Natural killer cell (primary cell): ENCODE measurements around the gene SLC35F1. TPM values are rescaled to one million over a fixed set of nuclear protein-coding genes. Genes with fewer than 3 reads are reported as not detected.

Experiments used
- ATAC-seq, 3 donors: fragments of 150-1000 bp in 2 of 3; fragments of 200-7000 bp in 1 of 3; cut with Tn5 transposase; 1 replicate in 1 of 3; 2 replicates in 2 of 3; pipeline ENCODE4 v1.10.0; 2021; ENCODE audit warnings: mild to moderate bottlenecking in 2 of 3, moderate library complexity in 2 of 3
- DNase-seq, 2 donors: peaks; one replicate each; pipeline versions ENCODE4 v3.0.0 to v3.0.0-alpha.2; 2013 to 2021; ENCODE audit warnings: mixed read lengths in 1 of 2
- H3K27ac ChIP-seq: one replicate; pipeline ENCODE4 v1.5.1; 2013; ENCODE audit warnings: mild to moderate bottlenecking, low read length
- H3K27me3 ChIP-seq: one replicate; pipeline ENCODE4 v1.6.1; 2013; ENCODE audit warnings: low read length; ENCODE audit not compliant: control insufficient read depth, insufficient read depth
- H3K36me3 ChIP-seq: one replicate; pipeline ENCODE4 v1.6.1; 2013; ENCODE audit warnings: low read length; ENCODE audit not compliant: control insufficient read depth, insufficient read depth
- H3K4me1 ChIP-seq: one replicate; pipeline ENCODE4 v1.6.1; 2013; ENCODE audit warnings: low read length; ENCODE audit not compliant: control insufficient read depth, insufficient read depth
- H3K4me3 ChIP-seq: one replicate; pipeline ENCODE4 v1.5.1; 2013; ENCODE audit warnings: low read length
- H3K9me3 ChIP-seq: one replicate; pipeline ENCODE4 v1.6.1; 2013; ENCODE audit warnings: low read length; ENCODE audit not compliant: control insufficient read depth, insufficient read depth
- H3K27ac Mint-ChIP-seq, 2 donors: one replicate each; pipeline ENCODE4 v1.8.0; 2022; ENCODE audit warnings: mild to moderate bottlenecking in 2 of 2, mixed read lengths in 2 of 2, moderate library complexity in 1 of 2
- H3K27me3 Mint-ChIP-seq, 2 donors: one replicate each; pipeline ENCODE4 v1.8.0; 2022; ENCODE audit warnings: low read depth in 2 of 2, mixed read lengths in 2 of 2
- H3K36me3 Mint-ChIP-seq: one replicate; pipeline ENCODE4 v1.8.0; 2022; ENCODE audit warnings: mixed read lengths
- H3K4me1 Mint-ChIP-seq, 2 donors: one replicate each; pipeline ENCODE4 v1.8.0; 2022; ENCODE audit warnings: mixed read lengths in 2 of 2
- H3K4me3 Mint-ChIP-seq: one replicate; pipeline ENCODE4 v1.8.0; 2022; ENCODE audit warnings: mild to moderate bottlenecking, moderate library complexity, mixed read lengths
- H3K9me3 Mint-ChIP-seq, 2 donors: one replicate each; pipeline ENCODE4 v1.8.0; 2022; ENCODE audit warnings: mixed read lengths in 2 of 2
- WGBS: methylation state at CpG from one replicate; pipeline ENCODE4 v1.1.7; 2013; ENCODE audit warnings: missing lambda C conversion rate; ENCODE audit not compliant: insufficient coverage; 5-methylcytosine and 5-hydroxymethylcytosine counted together
- intact Hi-C: fragments of 100-400 bp; cut with micrococcal nuclease; formaldehyde crosslinking; loops from one replicate; pipeline ENCODE4 v1.14.2; 2022
- total RNA-seq, 4 donors: library from RNA; stranded (reverse); fragments of 120-200 nt in 1 of 4; gene quantifications; one replicate each; pipeline versions ENCODE4 v1.2.3 to v1.2.4, GENCODE V29; 2013 to 2022
- TF ChIP-seq, protein P1 (sequence below): fragments of 200-600 bp; IDR thresholded peaks from one replicate; pipeline ENCODE4 v1.8.0; 2022; ENCODE audit warnings: antibody characterized with exemption

SLC35F1 gene
- total RNA-seq, 3 donors from 2014 or later (not counting 1 experiment from before 2014, with no cell fraction given), result not detected

DNA sequence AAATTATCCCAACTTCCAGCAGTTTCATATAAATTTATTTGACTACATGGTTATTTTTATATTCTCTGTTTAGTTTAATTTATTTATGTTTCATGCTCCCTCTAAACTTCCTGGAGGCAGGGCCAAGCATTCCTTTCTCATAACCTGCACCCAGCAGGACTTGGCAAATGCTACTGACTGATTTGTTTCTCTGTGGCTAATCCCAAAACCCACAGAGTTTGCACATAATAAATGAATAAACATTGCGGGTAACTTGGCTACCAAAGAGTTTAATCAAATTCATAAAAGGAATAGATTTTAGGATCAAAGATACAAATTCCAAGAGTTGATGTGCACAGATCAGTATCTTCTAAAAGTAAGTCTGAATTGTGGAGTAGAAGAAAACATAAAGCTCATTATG, 239.5 kb downstream of the SLC35F1 start:
- H3K27ac Mint-ChIP-seq, result no peak overlapping the region
- Histone ChIP-seq H3K9me3 (no peaks in the 10 kb centered on the region), H3K4me1 (no peaks in the 10 kb centered on the region), H3K27ac (no peak overlapping the region), H3K4me3 (no peak overlapping the region), H3K27me3 (no peaks in the 10 kb centered on the region), H3K36me3 (no peaks in the 10 kb centered on the region)
- TF ChIP-seq, protein P1, sequence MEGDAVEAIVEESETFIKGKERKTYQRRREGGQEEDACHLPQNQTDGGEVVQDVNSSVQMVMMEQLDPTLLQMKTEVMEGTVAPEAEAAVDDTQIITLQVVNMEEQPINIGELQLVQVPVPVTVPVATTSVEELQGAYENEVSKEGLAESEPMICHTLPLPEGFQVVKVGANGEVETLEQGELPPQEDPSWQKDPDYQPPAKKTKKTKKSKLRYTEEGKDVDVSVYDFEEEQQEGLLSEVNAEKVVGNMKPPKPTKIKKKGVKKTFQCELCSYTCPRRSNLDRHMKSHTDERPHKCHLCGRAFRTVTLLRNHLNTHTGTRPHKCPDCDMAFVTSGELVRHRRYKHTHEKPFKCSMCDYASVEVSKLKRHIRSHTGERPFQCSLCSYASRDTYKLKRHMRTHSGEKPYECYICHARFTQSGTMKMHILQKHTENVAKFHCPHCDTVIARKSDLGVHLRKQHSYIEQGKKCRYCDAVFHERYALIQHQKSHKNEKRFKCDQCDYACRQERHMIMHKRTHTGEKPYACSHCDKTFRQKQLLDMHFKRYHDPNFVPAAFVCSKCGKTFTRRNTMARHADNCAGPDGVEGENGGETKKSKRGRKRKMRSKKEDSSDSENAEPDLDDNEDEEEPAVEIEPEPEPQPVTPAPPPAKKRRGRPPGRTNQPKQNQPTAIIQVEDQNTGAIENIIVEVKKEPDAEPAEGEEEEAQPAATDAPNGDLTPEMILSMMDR, result no peak
- no peaks in the 10 kb centered on the region for H3K9me3 Mint-ChIP-seq
- H3K36me3 Mint-ChIP-seq, result no peaks in the 10 kb centered on the region
- H3K4me1 Mint-ChIP-seq, result no peaks in the 10 kb centered on the region
- DNase-seq (no peak), ATAC-seq (no peak)
- WGBS, result no CpG with 5 or more reads among the region's 1 CpG
- no peak overlapping the region for H3K4me3 Mint-ChIP-seq
- intact Hi-C loops, result no loop called here
- H3K27me3 Mint-ChIP-seq, result peaks cover 0 to 4% of the 10 kb centered on the region in 2 donors

DNA sequence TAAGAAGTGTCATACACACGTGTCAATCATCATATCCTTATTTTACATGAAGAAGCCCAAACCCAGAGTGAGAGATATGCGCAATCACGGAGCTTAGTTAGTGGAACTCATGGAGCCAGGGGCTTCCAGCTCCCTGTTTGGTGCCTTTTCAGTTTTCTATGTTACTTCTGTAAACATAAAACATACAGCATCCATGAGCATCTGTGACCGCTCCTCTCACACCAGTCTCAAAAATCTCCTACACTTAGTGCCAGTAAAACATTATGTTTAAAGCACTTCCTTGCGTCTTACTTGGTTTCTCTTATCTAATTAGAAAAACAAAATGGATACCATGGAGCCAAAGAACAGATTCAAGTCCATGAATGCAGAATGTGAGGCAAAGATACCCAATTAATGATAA, 240.4 kb downstream of the SLC35F1 start:
- no peaks in the 10 kb centered on the region for H3K4me1 Mint-ChIP-seq
- Histone ChIP-seq H3K27ac (no peak overlapping the region), H3K36me3 (no peaks in the 10 kb centered on the region), H3K9me3 (no peaks in the 10 kb centered on the region), H3K4me3 (no peak overlapping the region), H3K4me1 (no peaks in the 10 kb centered on the region), H3K27me3 (no peaks in the 10 kb centered on the region)
- no peak overlapping the region for H3K27ac Mint-ChIP-seq
- intact Hi-C loops, result no loop called here
- TF ChIP-seq, protein P1, result no peak
- H3K36me3 Mint-ChIP-seq, result no peaks in the 10 kb centered on the region
- no peaks in the 10 kb centered on the region for H3K9me3 Mint-ChIP-seq
- H3K4me3 Mint-ChIP-seq, result no peak overlapping the region
- no peak for ATAC-seq
- peaks cover 0 to 6% of the 10 kb centered on the region in 2 donors for H3K27me3 Mint-ChIP-seq
- WGBS, result 95% methylated on average over 4 of the region's 5 CpGs
- no peak for DNase-seq

DNA sequence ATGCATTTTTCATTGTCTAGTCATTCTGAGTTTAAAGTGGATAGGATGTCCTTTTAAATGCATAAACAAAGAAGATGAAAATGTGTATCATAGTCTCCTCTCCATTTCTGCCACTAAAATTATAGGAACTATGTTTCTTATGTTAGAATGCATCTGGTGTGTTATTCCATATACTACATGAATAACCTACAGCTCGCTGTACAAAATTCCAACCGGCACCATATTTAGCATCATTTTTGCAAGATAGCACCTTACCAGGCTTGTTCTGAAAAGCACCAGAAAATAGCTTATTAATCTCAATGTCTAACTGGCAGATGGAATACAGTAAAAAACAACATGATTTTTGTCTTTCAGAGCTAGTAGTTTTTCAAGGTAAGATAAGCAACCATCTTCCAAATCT, 241.5 kb downstream of the SLC35F1 start:
- DNase-seq, result no peak
- 94% methylated on average over 2 of the region's 2 CpGs for WGBS
- Histone ChIP-seq H3K27ac (no peak overlapping the region), H3K4me3 (no peak overlapping the region), H3K4me1 (no peaks in the 10 kb centered on the region), H3K9me3 (no peaks in the 10 kb centered on the region), H3K27me3 (no peaks in the 10 kb centered on the region), H3K36me3 (no peaks in the 10 kb centered on the region)
- TF ChIP-seq, protein P1, result no peak
- intact Hi-C loops, result no loop called here
- Mint-ChIP-seq H3K36me3 (no peaks in the 10 kb centered on the region), H3K27me3 (peaks cover 0 to 6% of the 10 kb centered on the region in 2 donors), H3K4me3 (no peak overlapping the region), H3K9me3 (no peaks in the 10 kb centered on the region), H3K4me1 (no peaks in the 10 kb centered on the region), H3K27ac (no peak overlapping the region)
- no peak for ATAC-seq

DNA sequence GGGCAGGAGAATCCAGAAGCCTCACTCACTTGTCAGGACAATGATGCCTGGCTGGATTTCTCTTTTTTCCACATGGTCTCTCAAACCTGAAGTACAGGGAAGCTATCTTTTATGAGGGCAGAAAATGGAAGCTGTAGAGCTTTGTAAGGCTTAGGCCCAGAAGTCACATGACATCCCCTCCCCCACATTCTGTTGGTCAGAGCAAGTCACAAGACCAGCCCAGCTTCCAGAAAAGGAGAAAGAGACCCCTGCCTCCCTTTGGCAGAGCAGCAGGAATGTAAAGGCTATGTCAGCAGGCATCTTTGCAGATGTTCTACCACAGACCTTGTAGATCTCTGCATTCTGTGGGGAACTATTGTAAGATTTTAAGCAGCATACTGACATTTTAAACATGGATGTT, 245.5 kb downstream of the SLC35F1 start:
- no peaks in the 10 kb centered on the region for H3K36me3 Mint-ChIP-seq
- intact Hi-C loops, result no loop called here
- no peaks in the 10 kb centered on the region for H3K4me1 Mint-ChIP-seq
- ATAC-seq (no peak), DNase-seq (no peak)
- Histone ChIP-seq H3K4me3 (no peak overlapping the region), H3K9me3 (no peaks in the 10 kb centered on the region), H3K36me3 (no peaks in the 10 kb centered on the region), H3K27me3 (no peaks in the 10 kb centered on the region), H3K27ac (no peak overlapping the region), H3K4me1 (no peaks in the 10 kb centered on the region)
- H3K4me3 Mint-ChIP-seq, result no peak overlapping the region
- no peaks in the 10 kb centered on the region for H3K9me3 Mint-ChIP-seq
- H3K27me3 Mint-ChIP-seq, result peaks cover 0 to 12% of the 10 kb centered on the region in 2 donors
- TF ChIP-seq, protein P1, result no peak
- no peak overlapping the region for H3K27ac Mint-ChIP-seq
